Choroid plexus epithelial cell (primary cell): ENCODE results near the gene TMEM108.
A peak's percentile ranks its signal among the peaks of the same experiment; 100 is the strongest.

Experiments used
- DNase-seq: peaks from one replicate; pipeline ENCODE4 v3.0.0-alpha.2; 2010; ENCODE audit warnings: low read depth
- H3K4me3 ChIP-seq: 2 replicates; pipeline ENCODE4 v1.5.1; 2011; ENCODE audit warnings: low read depth, mild to moderate bottlenecking, control low read depth, low read length, moderate library complexity
- CTCF ChIP-seq: conservative IDR thresholded peaks from 2 replicates; pipeline ENCODE4 v1.5.1; 2011; ENCODE audit warnings: low read depth, mild to moderate bottlenecking, control low read depth, inconsistent platforms, low read length, moderate library complexity

Gene TMEM108

GRCh38 chr3:133425898-133426297, 387.7 kb downstream of the TMEM108 start:
- no peak for TF ChIP-seq CTCF
- no peak for DNase-seq
- H3K4me3 ChIP-seq, result no peak overlapping the region

- DNase-seq, result peak; percentile 25
- TF ChIP-seq CTCF, result no peak
- no peak overlapping the region for H3K4me3 ChIP-seq
These were observed 388.5 kb downstream of the TMEM108 start for GRCh38 chr3:133426721-133427120.

- TF ChIP-seq CTCF, result no peak
- H3K4me3 ChIP-seq, result no peak overlapping the region
- DNase-seq, result no peak
These were observed 390.4 kb downstream of the TMEM108 start for GRCh38 chr3:133428552-133428951.

- TF ChIP-seq CTCF, result no peak
- H3K4me3 ChIP-seq, result no peak overlapping the region
- no peak for DNase-seq
These were observed 390.9 kb downstream of the TMEM108 start for GRCh38 chr3:133429063-133429462.

- no peak for TF ChIP-seq CTCF
- H3K4me3 ChIP-seq, result no peak overlapping the region
- DNase-seq, result no peak
These were observed 401.4 kb downstream of the TMEM108 start for GRCh38 chr3:133439563-133439962.

GRCh38 chr3:133440652-133441051, 402.5 kb downstream of the TMEM108 start:
- TF ChIP-seq CTCF, result no peak
- peak; percentile 30 for DNase-seq

GRCh38 chr3:133441867-133442270, 403.7 kb downstream of the TMEM108 start:
- TF ChIP-seq CTCF, result no peak
- DNase-seq, result peak; percentile 48
- no peak overlapping the region for H3K4me3 ChIP-seq

More at GRCh38 chr3:133440652-133441051, 402.5 kb downstream of the TMEM108 start:
- H3K4me3 ChIP-seq, result no peak overlapping the region
